Measurements from ENCODE around the gene MDC1.
"Not testable (repeated sequence)": the region's sequence is repeated elsewhere in the genome, so short reads cannot be mapped to it uniquely, and the experiment has no call there.

The MDC1 gene

DNA sequence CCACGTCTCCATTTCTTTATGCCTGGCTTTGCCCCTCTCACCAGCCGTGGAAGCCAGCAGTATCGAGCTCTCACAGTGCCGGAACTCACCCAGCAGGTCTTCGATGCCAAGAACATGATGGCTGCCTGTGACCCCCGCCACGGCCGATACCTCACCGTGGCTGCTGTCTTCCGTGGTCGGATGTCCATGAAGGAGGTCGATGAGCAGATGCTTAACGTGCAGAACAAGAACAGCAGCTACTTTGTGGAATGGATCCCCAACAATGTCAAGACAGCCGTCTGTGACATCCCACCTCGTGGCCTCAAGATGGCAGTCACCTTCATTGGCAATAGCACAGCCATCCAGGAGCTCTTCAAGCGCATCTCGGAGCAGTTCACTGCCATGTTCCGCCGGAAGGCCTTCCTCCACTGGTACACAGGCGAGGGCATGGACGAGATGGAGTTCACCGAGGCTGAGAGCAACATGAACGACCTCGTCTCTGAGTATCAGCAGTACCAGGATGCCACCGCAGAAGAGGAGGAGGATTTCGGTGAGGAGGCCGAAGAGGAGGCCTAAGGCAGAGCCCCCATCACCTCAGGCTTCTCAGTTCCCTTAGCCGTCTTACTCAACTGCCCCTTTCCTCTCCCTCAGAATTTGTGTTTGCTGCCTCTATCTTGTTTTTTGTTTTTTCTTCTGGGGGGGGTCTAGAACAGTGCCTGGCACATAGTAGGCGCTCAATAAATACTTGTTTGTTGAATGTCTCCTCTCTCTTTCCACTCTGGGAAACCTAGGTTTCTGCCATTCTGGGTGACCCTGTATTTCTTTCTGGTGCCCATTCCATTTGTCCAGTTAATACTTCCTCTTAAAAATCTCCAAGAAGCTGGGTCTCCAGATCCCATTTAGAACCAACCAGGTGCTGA, 7.0 kb upstream of the MDC1 start:
- not testable (repeated sequence) for DNase-seq

DNA sequence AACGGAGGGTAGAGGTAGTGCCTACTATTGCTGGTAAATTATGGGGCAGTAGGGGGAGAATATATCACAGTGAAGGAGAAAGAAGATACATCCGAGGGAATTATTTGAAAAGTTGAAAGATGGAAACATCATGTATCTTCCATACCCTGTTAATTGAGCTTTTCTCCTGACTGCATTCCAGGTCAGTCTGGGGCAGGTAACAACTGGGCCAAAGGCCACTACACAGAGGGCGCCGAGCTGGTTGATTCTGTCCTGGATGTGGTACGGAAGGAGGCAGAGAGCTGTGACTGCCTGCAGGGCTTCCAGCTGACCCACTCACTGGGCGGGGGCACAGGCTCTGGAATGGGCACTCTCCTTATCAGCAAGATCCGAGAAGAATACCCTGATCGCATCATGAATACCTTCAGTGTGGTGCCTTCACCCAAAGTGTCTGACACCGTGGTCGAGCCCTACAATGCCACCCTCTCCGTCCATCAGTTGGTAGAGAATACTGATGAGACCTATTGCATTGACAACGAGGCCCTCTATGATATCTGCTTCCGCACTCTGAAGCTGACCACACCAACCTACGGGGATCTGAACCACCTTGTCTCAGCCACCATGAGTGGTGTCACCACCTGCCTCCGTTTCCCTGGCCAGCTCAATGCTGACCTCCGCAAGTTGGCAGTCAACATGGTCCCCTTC, 6.2 kb upstream of the MDC1 start:
- not testable (repeated sequence) for DNase-seq

DNA sequence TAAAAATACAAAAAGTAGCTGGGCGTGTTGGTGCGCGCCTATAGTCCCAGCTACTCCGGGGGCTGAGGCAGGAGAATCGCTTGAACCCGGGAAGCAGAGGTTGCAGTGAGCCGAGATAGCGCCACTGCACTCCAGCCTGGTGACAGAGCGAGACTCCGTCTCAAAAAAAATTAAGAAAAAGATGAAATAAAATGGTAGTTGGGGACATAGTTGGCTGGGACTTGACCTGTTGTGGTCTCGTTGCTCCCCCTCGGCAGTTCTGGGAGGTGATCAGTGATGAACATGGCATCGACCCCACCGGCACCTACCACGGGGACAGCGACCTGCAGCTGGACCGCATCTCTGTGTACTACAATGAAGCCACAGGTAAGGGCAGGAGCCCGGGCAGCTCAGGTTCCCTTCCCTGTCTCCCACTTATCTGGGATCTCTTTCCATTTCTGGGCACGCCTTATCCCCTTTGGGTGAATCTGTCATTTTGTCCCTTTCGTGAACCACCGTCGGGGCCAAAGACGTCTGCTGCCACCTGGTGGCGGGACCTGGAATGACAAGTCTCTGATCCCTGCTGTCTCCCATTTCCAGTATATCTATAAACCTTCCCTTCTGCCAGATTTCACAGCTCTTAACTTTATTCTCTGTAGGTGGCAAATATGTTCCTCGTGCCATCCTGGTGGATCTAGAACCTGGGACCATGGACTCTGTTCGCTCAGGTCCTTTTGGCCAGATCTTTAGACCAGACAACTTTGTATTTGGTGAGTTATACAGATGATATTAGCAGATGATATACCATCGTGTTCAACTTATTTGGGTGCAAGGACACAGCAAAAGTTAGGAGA, 5.4 kb upstream of the MDC1 start:
- DNase-seq: peak; percentile 84

DNA sequence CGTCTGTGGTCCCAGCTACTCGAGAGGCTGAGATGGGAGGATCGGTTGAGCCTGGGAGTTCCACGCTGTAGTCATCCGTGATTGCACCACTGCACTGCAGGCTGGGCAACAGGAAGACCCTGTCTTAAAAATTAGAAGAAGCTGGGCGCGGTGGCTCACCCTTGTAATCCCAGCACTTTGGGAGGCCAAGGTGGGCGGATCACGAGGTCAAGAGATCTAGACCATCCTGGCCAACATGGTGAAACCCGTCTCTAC, 4.9 kb upstream of the MDC1 start:
- DNase-seq: not testable (repeated sequence)

DNA sequence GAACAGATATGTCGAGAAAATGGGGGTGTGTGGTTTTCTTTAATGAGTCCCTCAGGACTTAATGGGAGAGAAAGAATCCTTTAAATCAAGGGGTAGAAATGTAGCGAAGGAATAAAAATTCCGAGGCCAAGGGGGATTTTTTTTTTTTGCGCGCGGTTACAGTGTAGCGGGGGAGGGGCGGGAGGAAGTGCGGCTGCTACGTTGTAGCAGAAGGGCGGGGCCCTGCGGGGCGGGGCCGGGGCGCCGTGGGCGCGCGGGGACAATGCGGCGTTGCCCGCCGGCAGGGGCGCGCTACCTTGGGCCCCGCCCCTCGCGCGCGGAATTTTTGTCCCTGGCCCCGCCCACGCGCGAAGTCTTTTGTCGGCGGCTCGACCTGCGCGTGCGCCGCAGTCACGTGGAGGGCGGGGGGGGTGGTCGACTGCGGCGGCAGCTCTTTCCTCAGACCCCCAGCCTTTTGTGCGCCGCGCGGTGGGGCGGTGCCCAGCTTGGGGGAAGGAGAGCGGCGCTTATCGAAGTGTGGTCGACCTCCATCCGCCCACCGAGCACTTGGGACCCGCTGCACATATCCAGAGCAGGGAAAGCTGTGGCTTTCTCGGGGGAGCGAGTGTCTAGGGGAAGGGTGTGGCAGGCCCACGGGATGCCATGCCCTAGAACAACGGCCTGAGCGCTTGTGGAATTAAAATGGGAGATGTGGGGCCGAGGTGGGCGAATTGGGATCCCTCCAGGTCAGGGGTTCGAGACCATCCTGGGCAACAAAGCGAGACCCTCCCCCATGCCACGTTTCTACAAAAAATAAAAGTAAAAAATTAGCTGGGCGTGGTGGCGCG, 4.3 kb upstream of the MDC1 start:
- DNase-seq: peak; percentile 89

DNA sequence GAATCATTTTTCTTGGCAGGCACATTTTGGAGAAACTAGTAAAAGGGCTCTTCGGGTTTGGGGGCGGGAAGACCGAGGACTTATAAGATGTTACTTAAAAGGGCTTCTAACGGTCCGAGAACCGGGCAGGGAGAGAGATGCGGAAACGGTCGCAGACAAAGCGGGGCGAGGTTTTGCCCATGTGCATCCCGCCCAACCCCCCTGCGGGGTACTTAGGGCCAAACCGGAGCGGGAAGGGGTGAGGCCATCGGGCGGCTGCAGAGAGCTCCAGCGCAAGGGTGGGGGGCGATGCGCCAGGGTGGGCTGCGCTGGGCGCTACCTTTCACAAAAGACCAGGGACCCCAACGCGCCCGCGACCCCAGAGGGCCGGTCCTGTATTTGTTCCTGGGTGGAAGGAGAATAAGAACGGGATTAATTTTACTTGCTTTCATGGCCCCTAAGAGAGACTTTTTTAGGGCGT, 3.7 kb upstream of the MDC1 start:
- DNase-seq: peak; percentile 76

DNA sequence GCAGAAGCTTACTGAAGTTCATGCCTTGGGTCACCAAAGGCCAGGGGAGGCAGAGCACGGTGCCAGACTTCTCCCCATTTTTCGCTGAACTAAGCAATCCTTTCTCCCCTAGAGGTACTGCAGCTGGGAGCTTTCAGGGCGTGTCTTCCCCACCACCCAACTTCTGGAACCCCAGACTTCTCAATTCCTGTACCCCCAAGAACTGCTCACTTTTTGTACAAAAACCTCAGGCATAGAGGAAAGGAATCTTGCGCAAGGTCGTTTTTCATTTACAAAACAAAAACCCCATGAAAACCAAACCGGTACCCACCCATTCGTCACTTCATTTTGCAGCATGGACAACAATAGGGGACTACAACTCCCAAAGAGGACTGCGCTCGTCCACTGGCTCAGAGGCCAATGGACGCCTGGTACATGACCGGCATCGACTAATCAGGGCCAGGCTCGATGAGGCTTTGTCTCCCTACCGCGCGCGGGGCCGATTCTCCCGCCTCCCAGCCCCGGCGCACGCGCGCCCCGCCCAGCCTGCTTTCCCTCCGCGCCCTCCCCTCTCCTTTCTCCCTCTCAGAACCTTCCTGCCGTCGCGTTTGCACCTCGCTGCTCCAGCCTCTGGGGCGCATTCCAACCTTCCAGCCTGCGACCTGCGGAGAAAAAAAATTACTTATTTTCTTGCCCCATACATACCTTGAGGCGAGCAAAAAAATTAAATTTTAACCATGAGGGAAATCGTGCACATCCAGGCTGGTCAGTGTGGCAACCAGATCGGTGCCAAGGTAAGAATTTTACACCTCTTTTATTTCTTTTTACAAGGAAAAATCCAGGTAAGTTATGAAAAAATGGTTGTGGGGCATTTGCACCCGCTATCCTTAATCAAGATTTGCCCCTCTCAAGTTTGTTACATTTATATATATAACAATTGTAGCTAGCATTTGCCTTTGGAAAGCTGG, 3.0 kb upstream of the MDC1 start, which contains the start of gene TUBB:
TSS of gene TUBB (plus strand) at position 562 of the 947 bp plus-strand sequence. CDS start at position 717, 155 bp downstream.
- peak; percentile 99 for DNase-seq

DNA sequence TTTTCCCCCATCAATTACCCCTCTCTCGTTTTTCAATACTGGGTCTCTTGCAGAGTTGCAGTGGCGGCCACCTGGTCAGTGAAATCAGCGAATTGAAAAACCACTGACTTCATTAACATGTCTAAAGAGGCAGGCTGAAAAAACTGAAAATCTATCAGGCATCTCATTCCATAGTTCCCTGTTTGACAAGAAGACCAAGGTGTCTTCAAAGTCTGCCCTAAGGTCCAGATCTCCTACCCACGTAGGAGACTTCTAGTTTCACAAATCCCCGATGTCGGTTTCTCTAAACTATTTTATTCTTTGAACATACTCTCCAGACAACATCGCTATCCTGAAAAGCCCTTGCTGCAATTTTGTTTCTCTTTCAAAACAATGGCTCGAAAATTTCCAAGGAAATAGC, 2.3 kb upstream of the MDC1 start:
- no peak for DNase-seq

DNA sequence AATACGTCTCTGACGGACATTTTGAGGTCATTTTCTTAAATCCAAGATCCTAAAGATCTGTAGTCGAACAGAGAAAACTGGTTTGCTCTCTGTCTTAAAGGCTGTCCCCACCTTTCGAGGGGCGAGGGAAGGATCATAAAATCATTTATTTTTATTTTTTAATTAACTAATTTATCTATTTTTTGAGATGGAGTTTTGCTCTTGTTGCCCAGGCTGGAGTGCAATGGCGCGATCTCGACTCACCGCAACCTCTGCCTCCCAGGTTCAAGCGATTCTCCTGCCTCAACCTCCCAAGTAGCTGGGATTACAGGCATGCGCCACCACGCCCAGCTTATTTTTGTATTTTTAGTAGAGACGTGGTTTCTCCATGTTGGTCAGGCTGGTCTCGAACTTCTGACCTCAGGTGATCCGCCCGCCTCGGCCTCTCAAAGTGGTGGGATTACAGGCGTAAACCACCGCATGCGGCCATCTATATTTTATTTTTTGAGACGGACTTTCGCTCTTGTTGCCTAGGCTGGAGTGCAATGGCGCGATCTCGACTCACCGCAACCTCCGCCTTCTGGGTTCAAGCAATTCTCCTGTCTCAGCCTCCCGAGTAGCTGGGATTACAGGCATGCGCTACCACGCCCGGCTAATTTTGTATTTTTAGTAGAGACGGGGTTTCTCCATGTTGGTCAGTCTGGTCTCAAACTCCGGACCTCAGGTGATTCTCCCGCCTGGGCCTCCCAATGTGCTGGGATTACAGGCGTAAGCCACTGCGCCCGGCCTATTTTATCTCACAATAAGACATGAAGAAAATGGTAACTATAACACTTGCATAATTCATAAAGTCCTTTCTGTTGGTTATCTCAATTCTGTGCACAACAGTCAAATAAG, 1.0 kb upstream of the MDC1 start:
- DNase-seq: not testable (repeated sequence)

DNA sequence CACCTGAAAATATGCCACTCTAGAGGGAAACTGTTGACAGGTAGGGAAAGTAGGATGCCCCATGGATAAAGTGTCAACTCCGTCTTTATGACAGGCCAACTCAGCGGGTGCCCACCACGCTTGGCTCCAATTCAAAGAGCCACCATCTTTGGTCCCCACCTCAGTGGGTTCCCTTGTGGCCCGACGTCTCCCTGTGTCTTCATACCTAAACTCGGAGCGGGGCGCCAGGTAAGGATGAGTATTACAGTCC, 277 bp downstream of the MDC1 start:
- DNase-seq: no peak

DNA sequence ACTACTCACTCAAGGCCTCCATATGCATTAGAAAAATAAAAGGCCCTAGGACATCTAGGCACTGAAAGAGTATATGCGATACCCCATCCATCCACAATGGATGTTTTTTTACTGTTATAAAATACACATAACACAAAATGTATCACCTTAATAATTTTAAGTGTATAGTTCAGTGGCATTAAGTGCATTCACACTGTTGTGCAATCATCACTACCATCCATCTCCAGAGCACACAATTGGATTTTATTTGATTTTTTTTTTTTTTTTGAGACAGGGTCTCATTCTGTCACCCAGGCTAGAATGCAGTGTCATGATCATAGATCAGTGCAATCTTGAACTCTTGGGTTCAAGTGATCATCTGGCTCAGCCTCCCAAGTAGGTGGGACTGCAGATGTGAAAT, 2.8 kb downstream of the MDC1 start:
- DNase-seq: no peak

DNA sequence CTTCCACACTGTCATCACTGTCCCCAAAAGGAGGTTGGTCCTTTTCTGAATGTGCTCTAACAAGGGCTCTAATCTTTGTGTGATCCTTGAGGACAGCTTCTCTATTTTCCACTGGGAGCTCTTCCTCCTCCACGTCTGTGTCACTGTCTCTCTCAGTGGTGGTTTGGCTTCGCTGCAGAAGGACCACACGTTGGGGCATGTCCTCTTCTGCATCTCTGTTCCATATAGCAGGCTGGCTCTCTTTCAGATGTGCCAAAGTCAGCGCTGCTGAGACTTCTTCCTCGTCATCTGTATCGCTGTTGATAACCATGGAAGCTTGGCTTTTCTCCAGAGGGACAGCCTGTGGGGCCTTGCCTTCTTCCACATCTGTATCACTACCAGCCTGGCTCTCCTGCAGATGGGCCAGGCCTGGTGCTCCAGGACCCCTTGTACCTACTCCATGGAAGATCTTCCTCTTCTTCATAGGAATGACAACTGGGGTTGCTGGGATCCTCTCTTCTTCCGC, 4.6 kb downstream of the MDC1 start:
- DNase-seq: no peak

DNA sequence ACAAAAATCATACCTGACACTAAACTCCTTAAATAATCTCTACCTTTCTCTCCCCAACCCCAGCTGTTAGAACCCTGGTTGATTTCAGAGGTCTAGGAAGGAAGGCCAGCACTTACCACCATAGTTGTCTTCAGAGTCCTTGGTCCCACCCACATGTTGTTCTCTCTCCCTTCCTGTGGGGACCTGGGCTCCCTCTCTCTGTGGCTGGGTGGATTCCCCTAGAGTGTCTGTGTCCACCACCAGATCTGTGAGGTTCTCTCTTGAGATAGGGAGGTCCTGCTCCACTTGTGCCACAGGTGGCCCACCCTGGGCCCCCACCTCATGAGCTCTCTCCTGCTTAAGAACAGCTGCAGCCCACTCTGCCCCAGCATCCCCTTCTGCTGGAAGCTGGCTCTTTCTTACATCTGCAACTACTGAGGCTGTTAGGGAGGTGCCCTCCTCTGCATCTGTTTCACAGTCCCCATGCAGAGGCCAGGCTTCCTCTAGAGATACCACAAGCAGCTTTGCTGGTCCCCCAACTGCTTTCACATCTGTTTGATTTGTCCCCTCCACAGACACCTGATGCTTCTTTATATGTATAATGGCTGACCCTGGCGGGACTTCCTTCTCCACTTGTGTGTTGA, 5.2 kb downstream of the MDC1 start:
- no peak for DNase-seq

DNA sequence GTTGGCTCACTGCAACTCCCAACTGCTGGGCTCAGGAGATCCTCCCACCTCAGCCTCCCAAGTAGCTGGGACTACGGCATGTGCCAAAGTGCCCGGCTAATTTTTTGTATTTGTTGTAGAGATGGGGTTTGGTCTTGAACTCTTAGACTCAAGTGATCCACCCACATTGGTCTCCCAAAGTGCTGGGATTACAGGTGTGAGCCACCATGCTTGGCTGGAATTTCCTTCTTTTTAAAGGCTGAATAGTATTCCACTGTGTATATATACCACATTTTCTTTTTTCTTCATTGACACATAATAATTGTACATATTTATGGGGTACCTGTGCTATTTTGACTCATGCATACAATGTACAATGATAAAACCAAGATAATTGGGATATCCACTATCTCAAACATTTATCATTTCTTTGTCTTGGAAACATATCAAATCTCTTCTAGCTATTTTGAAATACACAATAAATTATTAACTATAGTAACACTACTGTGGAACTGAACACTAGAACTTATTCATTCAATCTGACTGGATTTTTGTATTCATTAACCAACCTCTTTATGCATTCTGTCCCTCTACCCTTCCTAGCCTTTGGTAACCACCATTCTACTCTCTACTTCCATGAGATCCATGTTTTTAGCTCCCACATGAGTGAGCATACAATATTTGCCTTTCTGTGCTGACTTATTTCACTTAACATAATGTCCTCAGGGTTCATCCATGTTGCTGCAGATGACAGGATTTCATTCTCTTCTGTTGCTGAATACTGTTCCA, 7.8 kb downstream of the MDC1 start:
- no peak for DNase-seq

DNA sequence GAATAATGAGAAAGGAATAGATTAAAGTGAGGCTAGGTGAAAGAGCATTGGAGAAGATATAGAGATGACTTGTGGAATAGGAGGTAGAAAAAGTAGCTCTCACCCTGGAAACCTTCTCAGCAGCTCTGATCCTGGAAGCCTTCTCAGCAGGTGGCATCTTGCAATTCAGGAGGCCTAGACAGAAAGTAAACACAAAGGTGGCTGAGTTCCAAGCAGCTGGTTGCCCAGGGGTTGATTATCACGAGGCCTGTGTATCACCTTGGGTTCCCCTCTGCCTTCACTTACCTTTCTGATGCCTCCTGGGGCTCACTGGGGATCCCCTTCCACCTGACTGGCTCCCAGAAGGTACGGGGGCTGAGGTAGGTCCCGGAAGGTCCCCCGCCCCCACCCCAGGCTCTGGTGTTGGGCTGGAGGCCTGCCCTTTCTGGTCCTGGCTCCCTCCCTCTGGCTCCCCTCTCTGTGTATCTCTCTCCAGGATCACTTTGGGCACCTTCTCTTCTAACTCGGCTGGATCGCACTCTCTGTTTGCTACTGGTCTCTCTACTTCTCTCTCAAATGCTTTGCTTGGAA, 9.7 kb downstream of the MDC1 start:
- no peak for DNase-seq

DNA sequence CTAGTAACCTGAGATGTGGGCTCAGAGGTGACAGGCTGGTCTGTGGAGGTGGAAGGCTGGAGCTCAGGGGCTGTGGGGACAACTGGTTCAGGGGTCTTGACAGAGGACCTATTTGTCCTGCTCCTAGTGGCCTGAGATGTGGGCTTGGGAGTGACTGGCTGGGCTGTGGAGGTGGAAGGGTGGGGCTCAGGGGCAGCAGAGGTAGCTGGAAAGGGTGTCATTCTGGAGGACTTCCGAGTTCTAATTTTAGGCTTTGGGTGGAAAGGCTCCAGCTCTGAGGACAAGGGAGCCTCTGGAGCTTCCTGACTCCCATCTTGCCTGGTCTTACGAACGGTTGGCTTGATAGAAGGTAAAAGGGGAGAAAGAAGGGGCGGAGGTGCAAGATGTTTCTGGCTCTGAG, 11.5 kb downstream of the MDC1 start:
- no peak for DNase-seq

DNA sequence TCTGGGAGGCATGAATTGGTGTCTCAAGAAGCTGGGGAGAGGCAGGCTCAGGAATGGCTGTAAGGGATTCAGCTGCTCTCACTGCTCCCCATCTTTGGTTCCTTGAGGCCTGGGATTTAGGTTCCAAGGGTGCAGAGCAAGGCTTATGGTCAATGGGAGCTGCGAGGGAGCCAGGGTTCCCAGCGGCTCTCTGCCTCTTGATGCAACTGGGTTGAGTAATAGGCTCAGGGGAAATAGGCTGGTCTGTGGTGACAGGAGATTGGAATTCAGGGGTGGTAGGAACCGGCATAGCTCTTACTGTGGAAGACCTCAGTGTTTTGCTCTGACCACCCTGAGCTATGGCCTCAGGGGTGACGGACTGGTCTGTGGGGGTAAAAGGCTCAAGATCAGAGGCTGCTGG, 13.3 kb downstream of the MDC1 start:
- no peak for DNase-seq

DNA sequence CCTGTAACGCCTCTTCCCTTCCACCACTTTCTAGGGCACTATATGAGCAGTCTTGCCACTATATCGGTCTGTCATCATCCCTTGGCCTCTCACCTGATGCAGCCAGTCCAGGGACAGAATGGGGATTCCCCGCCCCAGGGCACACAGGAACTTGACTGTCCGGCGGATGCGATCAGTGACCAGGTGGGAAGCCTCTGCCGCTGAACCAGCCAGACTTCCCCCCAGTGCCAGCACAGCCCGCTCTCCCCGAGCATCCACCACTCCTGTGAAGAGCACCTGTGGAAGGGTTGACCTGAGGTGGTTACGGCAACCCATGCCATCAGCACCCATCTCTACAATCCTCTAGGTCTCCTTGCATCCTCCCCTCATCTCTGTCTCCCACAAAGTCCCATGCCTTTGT, 14.1 kb downstream of the MDC1 start:
- no peak for DNase-seq

DNA sequence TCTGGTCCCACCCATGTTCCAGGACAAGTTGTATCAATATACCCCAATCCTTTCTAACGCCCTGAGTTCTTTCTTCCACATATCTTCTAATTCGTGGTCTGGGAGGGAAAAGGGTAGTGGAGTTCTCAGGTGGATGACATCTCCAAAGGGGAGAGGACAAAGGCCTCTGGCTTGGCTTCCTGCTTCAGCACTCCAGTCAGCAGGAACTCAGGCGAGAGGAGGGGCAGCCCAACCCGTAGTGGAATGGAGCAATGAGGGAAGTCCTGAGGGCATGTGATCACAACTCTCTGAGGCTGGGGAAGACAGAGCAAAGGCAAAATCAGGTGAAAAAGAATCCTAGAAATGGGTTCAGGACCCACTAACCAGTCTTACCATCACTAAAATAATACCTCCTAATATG, 16.7 kb downstream of the MDC1 start:
- peak; percentile 80 for DNase-seq

Measured in islet precursor cell (in vitro differentiated cells).